Metanephros (tissue), 2 donors: Measurements from ENCODE around the gene ZNF862. TPM values are rescaled to one million over a fixed set of nuclear protein-coding genes. Genes with fewer than 3 reads are reported as not detected.

ENCODE experiments used
- small RNA-seq: library from RNA; depleted of rRNA; stranded (forward); fragments of <200 nt; gene quantifications from one replicate; pipeline ENCODE3, GENCODE V24; 2014; ENCODE audit warnings: low replicate concordance
- total RNA-seq: library from RNA; depleted of rRNA; stranded (reverse); fragments of >200 nt; gene quantifications from one replicate; pipeline ENCODE4 v1.2.3, GENCODE V29; 2014

The ZNF862 gene
- total RNA-seq = 22.2 TPM

DNA sequence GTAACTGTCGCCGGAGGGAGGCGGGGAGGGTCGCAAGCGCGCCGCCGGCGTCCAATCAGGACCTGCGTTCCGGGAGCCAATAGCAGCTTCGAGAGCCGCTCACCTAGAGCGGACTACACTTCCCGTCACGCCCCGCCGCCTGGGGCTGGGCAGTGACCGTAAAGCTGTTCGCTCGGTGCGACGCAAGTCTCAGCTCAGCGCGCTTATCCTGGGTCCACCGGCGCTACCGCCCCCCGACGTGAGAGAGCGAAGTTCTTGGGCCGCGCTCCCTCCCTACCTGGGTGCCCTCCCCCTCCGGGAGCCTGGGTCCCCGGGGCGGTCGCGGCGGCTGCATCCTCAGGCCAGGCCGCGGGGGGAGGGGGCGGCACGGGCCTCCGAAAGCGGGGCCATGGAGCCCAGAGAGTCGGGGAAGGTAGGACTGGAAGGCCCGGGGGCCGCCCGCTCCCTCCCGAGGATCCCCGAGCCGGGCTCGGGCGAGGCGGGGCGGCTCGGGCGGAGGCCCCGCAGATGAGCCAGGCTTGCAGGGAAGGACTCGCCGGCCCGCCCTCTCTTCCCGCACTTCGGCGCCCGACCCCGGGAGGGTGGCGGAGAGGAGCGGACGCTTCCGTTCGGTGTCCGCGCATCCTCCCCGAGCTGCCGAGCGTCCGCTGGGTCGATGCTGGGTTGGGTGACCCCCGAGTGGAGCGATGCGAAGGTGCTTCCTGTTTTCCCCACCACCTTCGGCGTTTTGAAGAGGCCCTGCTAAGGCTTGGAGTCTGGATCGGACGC, at the start of gene ZNF862:
Gene ZNF862, plus strand, starts transcription at position 152 of the 768 bp plus-strand sequence. Its CDS starts 237 bp downstream, at position 389.

DNA sequence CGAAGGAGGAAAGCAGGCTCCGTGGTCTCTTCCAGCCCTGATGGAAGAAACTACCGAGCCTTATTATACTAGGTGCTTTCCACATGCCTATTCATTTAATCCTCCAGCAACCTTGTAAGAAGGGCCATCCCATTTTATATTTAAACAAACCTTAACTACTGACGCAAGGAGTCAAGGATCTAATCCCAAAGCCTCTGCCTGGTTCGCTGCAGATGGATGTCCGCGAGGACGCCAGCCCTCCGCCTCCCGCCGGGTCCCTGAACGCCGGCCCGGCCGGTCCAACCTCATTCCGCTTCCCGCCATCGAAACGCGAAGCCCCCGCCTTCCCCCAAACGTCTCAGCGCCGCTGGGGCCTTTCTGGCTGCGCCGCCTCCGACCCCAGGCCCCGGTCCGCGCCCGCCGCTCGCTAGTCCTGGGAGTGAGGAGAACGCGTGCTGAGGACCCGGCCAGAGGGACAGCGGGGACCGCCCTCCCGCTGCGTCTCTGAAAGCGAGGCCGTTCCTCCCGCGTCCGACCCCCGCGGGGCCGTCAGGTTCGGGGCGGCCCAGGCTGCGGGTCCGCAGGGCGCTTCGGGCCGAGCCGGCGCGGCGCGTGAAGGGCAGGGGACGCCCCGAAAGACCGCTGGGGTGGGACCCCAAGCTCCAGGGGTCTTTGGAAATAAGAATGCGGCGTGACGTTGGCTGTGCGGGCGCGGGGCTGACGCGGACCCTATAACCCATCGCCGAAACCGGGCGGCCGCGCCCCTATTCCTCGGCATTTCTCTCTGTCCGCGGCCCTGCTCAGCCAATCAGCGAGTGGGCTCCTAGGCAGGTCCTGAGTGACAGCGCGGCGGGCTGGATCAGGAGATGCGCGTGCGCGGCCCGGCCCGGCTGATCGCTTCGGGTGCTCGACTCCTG, 35.1 kb downstream of the ZNF862 start, which contains the start of gene ATP6V0E2:
Gene ATP6V0E2, plus strand, starts transcription at position 896 of the 896 bp plus-strand sequence. CDS start 97 bp downstream, outside the sequence.

Small RNA genes within 50 kb of the gene (small RNA-seq; reads per million reads assigned to genes)
- not detected for gene AC093458.1

Other genes starting within 250 kb of the ZNF862 start
- 20.4 TPM for gene ZNF467, start 64.8 kb upstream of the ZNF862 start, total RNA-seq
- gene ATP6V0E2, start 35.6 kb downstream of the ZNF862 start, total RNA-seq = 38.1 TPM